GM12878 (cell line): ENCODE measurements around the gene TMEM150B. TPM values are rescaled to one million over a fixed set of nuclear protein-coding genes. Genes with fewer than 3 reads are reported as not detected.

Experiments used
- ATAC-seq: fragments of 200-7000 bp; cut with Tn5 transposase; 3 replicates; pipeline ENCODE4 v1.9.1; 2020; ENCODE audit warnings: mild to moderate bottlenecking, moderate library complexity
- BruUV-seq: library from RNA; stranded (reverse); fragments of 400-500 nt; replicated peaks from 2 replicates; lab custom pipeline; 2021; lab: Mats Ljungman, UMichigan
- CTCF ChIA-PET: fragments of 300-600 bp; sonication (Branson Sonifier 250); formaldehyde crosslinking; extraction: SDS; loops from one replicate; lab custom pipeline; 2021; ENCODE audit warnings: inconsistent platforms; lab: Yijun Ruan, JAX
- POLR2A ChIA-PET: fragments of 350-600 bp; formaldehyde crosslinking; extraction: SDS; loops from one replicate; lab custom pipeline; 2021; ENCODE audit warnings: inconsistent platforms; lab: Charles Lee
- RAD21 ChIA-PET: fragments of 300-600 bp; sonication (Branson Sonifier 250); formaldehyde crosslinking; loops from one replicate; lab custom pipeline; 2023; ENCODE audit warnings: antibody characterized with exemption; ENCODE audit not compliant: unreplicated experiment; lab: Charles Lee
- SMC1A ChIA-PET: fragments of 300-600 bp; sonication (Branson Sonifier 250); formaldehyde crosslinking; loops from one replicate; lab custom pipeline; 2023; ENCODE audit not compliant: unreplicated experiment, uncharacterized antibody; lab: Charles Lee
- DNase-seq: peaks from one replicate; pipeline ENCODE4 v3.0.0-alpha.2; 2011; ENCODE audit warnings: low read depth, low spot score
- FAIRE-seq: peaks from 3 replicates; lab custom pipeline; 2011; peaks lifted over from hg19 to GRCh38; lab: Jason Lieb, UNC
- H2AFZ ChIP-seq: 2 replicates; pipeline ENCODE4 v1.6.0; 2011; ENCODE audit warnings: low read depth, low read length, control low read depth; ENCODE audit not compliant: control insufficient read depth
- H3K27ac ChIP-seq: 2 replicates; pipeline ENCODE4 v1.5.1; 2011; ENCODE audit warnings: control low read depth; ENCODE audit not compliant: control insufficient read depth, insufficient read depth
- H3K27me3 ChIP-seq, 2 experiments: replicated peaks in 1 of 2; 2 replicates each; pipeline versions ENCODE4 v1.6.0 to v1.6.1; 2011; ENCODE audit warnings: low read length in 1 of 2; ENCODE audit not compliant: control insufficient read depth in 2 of 2, insufficient read depth in 2 of 2
- H3K36me3 ChIP-seq, 2 experiments: 2 replicates each; pipeline ENCODE4 v1.5.1; 2011; ENCODE audit warnings: low read length in 1 of 2; ENCODE audit not compliant: control insufficient read depth in 2 of 2, insufficient read depth in 2 of 2
- H3K4me1 ChIP-seq: 2 replicates; pipeline ENCODE4 v1.6.1; 2011; ENCODE audit warnings: mild to moderate bottlenecking, low read length, moderate library complexity, mixed read lengths; ENCODE audit not compliant: control insufficient read depth, insufficient read depth
- H3K4me2 ChIP-seq: 2 replicates; pipeline ENCODE4 v1.6.0; 2011; ENCODE audit warnings: control low read depth; ENCODE audit not compliant: control insufficient read depth, insufficient read depth
- H3K4me3 ChIP-seq: fragments of 200-600 bp; sonication (generic); 2 replicates; pipeline ENCODE4 v1.5.1; 2016
- H3K79me2 ChIP-seq: 2 replicates; pipeline ENCODE4 v1.6.0; 2011; ENCODE audit warnings: low read length; ENCODE audit not compliant: control insufficient read depth, insufficient read depth
- H3K9ac ChIP-seq: 2 replicates; pipeline ENCODE4 v1.8.0; 2011; ENCODE audit warnings: low read length, control low read depth, mixed read lengths; ENCODE audit not compliant: control insufficient read depth, insufficient read depth
- H3K9me3 ChIP-seq: replicated peaks from 3 replicates; pipeline ENCODE4 v1.5.1; 2011; ENCODE audit warnings: mild to moderate bottlenecking, low read length; ENCODE audit not compliant: control insufficient read depth, insufficient read depth
- H4K20me1 ChIP-seq: 2 replicates; pipeline ENCODE4 v1.6.0; 2011; ENCODE audit not compliant: control insufficient read depth, insufficient read depth
- BCLAF1 ChIP-seq: fragments of 450-650 bp; IDR thresholded peaks from 2 replicates; pipeline ENCODE4 v1.6.1; 2017; ENCODE audit warnings: antibody characterized with exemption, mild to moderate bottlenecking, moderate library complexity
- CHD2 ChIP-seq: IDR thresholded peaks from 2 replicates; pipeline ENCODE4 v1.6.1; 2011; ENCODE audit warnings: low read depth, low read length, improper control_type of control experiment, borderline replicate concordance
- DPF2 ChIP-seq: fragments of 450-650 bp; IDR thresholded peaks from 2 replicates; pipeline ENCODE4 v1.6.1; 2017; ENCODE audit warnings: mild to moderate bottlenecking
- EP300 ChIP-seq, 2 experiments: fragments of 150-350 bp in 1 of 2; IDR thresholded peaks; 2 replicates each; pipeline ENCODE4 v1.6.1; 2011 to 2012; ENCODE audit warnings: low read depth in 2 of 2, low read length in 2 of 2, borderline replicate concordance in 1 of 2, improper control_type of control experiment in 1 of 2, inconsistent platforms in 1 of 2; ENCODE audit not compliant: control insufficient read depth in 1 of 2
- ESRRA ChIP-seq: IDR thresholded peaks from 2 replicates; pipeline ENCODE4 v1.6.1; 2012; ENCODE audit warnings: mild to moderate bottlenecking, low read length, improper control_type of control experiment
- GATAD2B ChIP-seq: fragments of 450-650 bp; conservative IDR thresholded peaks from 2 replicates; pipeline ENCODE4 v1.6.1; 2017; ENCODE audit warnings: low read depth, mild to moderate bottlenecking, moderate library complexity
- LARP7 ChIP-seq: fragments of 450-650 bp; IDR thresholded peaks from 2 replicates; pipeline ENCODE4 v1.6.1; 2017; ENCODE audit warnings: mild to moderate bottlenecking
- MEF2B ChIP-seq: fragments of 450-650 bp; IDR thresholded peaks from 2 replicates; pipeline ENCODE4 v1.6.1; 2018; ENCODE audit warnings: mild to moderate bottlenecking, moderate library complexity; ENCODE audit not compliant: partially characterized antibody, poor library complexity, severe bottlenecking
- MXI1 ChIP-seq: fragments of 150-350 bp; IDR thresholded peaks from 2 replicates; pipeline ENCODE4 v1.6.1; 2011; ENCODE audit warnings: low read depth, mild to moderate bottlenecking, inconsistent platforms, low read length, improper control_type of control experiment
- NRF1 ChIP-seq: conservative IDR thresholded peaks from 2 replicates; pipeline ENCODE4 v1.6.1; 2011; ENCODE audit warnings: mild to moderate bottlenecking, low read depth, low read length, improper control_type of control experiment
- POLR2AphosphoS2 ChIP-seq: IDR thresholded peaks from 2 replicates; pipeline ENCODE4 v1.6.1; 2011; ENCODE audit warnings: low read depth, mild to moderate bottlenecking, low read length, improper control_type of control experiment, moderate library complexity
- RAD21 ChIP-seq: IDR thresholded peaks from 2 replicates; pipeline ENCODE4 v1.6.1; 2011; ENCODE audit warnings: mild to moderate bottlenecking, low read depth, low read length, moderate library complexity; ENCODE audit not compliant: insufficient read depth
- RELA ChIP-seq: fragments of 450-650 bp; IDR thresholded peaks from 2 replicates; pipeline ENCODE4 v1.8.0; 2014; ENCODE audit warnings: borderline replicate concordance; ENCODE audit not compliant: partially characterized antibody
- TARDBP ChIP-seq: IDR thresholded peaks from 2 replicates; pipeline ENCODE4 v1.6.1; 2016; ENCODE audit warnings: borderline replicate concordance
- ZNF274 ChIP-seq: IDR thresholded peaks from one replicate; pipeline ENCODE4 v1.8.0; 2011; ENCODE audit not compliant: insufficient read length, insufficient read depth
- ZNF384 ChIP-seq: IDR thresholded peaks from 2 replicates; pipeline ENCODE4 v1.6.1; 2012; ENCODE audit warnings: low read depth, mild to moderate bottlenecking, low read length, improper control_type of control experiment, borderline replicate concordance
- WGBS: methylation state at CpG from one replicate; pipeline ENCODE4 v1.1.6; 2016; ENCODE audit warnings: low lambda C conversion rate; ENCODE audit not compliant: insufficient replicate concordance, insufficient coverage; ENCODE audit errors: missing lambda C conversion rate; 5-methylcytosine and 5-hydroxymethylcytosine counted together
- in situ Hi-C: fragments of 300-500 bp; cut with MboI; formaldehyde crosslinking; loops from 9 replicates; pipeline ENCODE4 v1.14.3; 2018; ENCODE audit warnings: mixed read lengths
- intact Hi-C: fragments of 100-400 bp; cut with micrococcal nuclease; formaldehyde crosslinking; loops from one replicate; pipeline ENCODE4 v1.14.2; 2022; ENCODE audit not compliant: unreplicated experiment
- polyA plus RNA-seq, 11 experiments: library from polyadenylated mRNA; depleted of rRNA in 4 of 11; unstranded in 6 of 11; stranded (reverse) in 5 of 11; fragments of >200 nt; fragmentation: Nextera tagmentation in 4 of 11; fragmentation: Illumina TruSeq in 1 of 11; extraction: Ambion mirVana in 4 of 11; extraction: Trizol in 1 of 11; gene quantifications; 1 replicate in 1 of 11; 2 replicates in 10 of 11; pipeline versions ENCODE4 v1.2.1 to v1.2.3, GENCODE V29; 2011 to 2016; ENCODE audit warnings: inconsistent platforms in 2 of 11, missing spikeins in 2 of 11, low read depth in 1 of 11
- total RNA-seq, 4 experiments: library from RNA; depleted of rRNA in 3 of 4; stranded (reverse); fragments of >200 nt in 3 of 4; fragmentation: Illumina TruSeq in 1 of 4; extraction: Trizol in 1 of 4; gene quantifications; 2 replicates each; pipeline versions ENCODE4 v1.2.1 to v1.2.3, GENCODE V29; 2013 to 2021

TMEM150B gene
- total and polyA plus RNA-seq, 10 of the 15 experiments (the other 5 are each of a cell fraction or from before 2014, with no cell fraction given): 0.09 to 0.23 (median 0.18) TPM; not detected in 6

- Histone ChIP-seq H3K27me3 (peaks cover 3 to 10% of the 10 kb centered on the region in 2 experiments), H3K36me3 (no peaks in the 10 kb centered on the region), H3K79me2 (no peaks in the 10 kb centered on the region), H3K4me1 (no peaks in the 10 kb centered on the region), H3K9me3 (no peaks in the 10 kb centered on the region), H3K9ac (no peak overlapping the region), H3K4me3 (no peak overlapping the region), H3K4me2 (no peak overlapping the region), H3K27ac (no peak overlapping the region), H4K20me1 (no peaks in the 10 kb centered on the region), H2AFZ (no peak overlapping the region)
- intact Hi-C loops (no loop called here), in situ Hi-C loops (no loop called here)
- FAIRE-seq (no peak), ATAC-seq (peak; percentile 18; the same call in 2 of the 3 replicates), DNase-seq (no peak)
- ChIA-PET SMC1A (no interaction called here), POLR2A (no interaction called here), CTCF (no interaction called here), RAD21 (no interaction called here)
- WGBS: 22% methylated on average over 24 of the region's 24 CpGs
- BruUV-seq: no TSS peak
- TF ChIP-seq ZNF274 (no peak), EP300 (IDR thresholded peaks at IDR 0.05; ENCODE audit: borderline replicate concordance in 1 of 2, control insufficient read depth in 1 of 2, low read depth in 2 of 2, low read length in 2 of 2) (no peak), NRF1 (no peak), MXI1 (no peak), ZNF384 (no peak), RAD21 (no peak), GATAD2B (no peak), TARDBP (no peak), RELA (no peak), DPF2 (no peak), BCLAF1 (no peak), POLR2AphosphoS2 (no peak), MEF2B (no peak), ESRRA (no peak), CHD2 (no peak), LARP7 (no peak)
Observed at GRCh38 chr19:55372316-55373081, 47.4 kb upstream of the TMEM150B start.
